Activated CD8-positive, alpha-beta T cell treated with anti-CD3 and anti-CD28 coated beads, Interleukin-2, amount 10 ng/mL, durations not matched to agents 7 days and 5 days (primary cell): ENCODE data around the gene PYGO2. TPM values are rescaled to one million over a fixed set of nuclear protein-coding genes. Genes with fewer than 3 reads are reported as not detected.

ENCODE experiments used
- ATAC-seq: fragments of 150-1000 bp; cut with Tn5 transposase; one replicate; pipeline ENCODE4 v1.10.0; 2021; ENCODE audit warnings: moderate library complexity
- CTCF ChIA-PET: fragments of 350-600 bp; sonication (Branson Sonifier 250); formaldehyde crosslinking; loops from one replicate; lab custom pipeline; 2021; ENCODE audit warnings: antibody characterized with exemption; lab: Charles Lee
- POLR2A ChIA-PET: fragments of 350-600 bp; sonication (Branson Sonifier 250); formaldehyde crosslinking; loops from one replicate; lab custom pipeline; 2021; ENCODE audit warnings: antibody characterized with exemption; lab: Charles Lee
- DNase-seq: peaks from one replicate; pipeline ENCODE4 v3.0.0-alpha.2; 2020
- H3K27ac Mint-ChIP-seq: one replicate; pipeline ENCODE4 v1.8.0; 2021; ENCODE audit warnings: mild to moderate bottlenecking, mixed read lengths
- H3K27me3 Mint-ChIP-seq: one replicate; pipeline ENCODE4 v1.8.0; 2021; ENCODE audit warnings: low read depth, mixed read lengths
- H3K36me3 Mint-ChIP-seq: one replicate; pipeline ENCODE4 v1.8.0; 2021; ENCODE audit warnings: low read depth, mixed read lengths
- H3K4me1 Mint-ChIP-seq: one replicate; pipeline ENCODE4 v1.8.0; 2021; ENCODE audit warnings: low read depth, mixed read lengths
- H3K4me3 Mint-ChIP-seq: one replicate; pipeline ENCODE4 v1.8.0; 2021; ENCODE audit warnings: mild to moderate bottlenecking, mixed read lengths
- H3K9me3 Mint-ChIP-seq: one replicate; pipeline ENCODE4 v1.8.0; 2022; ENCODE audit warnings: mixed read lengths; ENCODE audit not compliant: insufficient read depth
- total RNA-seq, 2 experiments: library from RNA; stranded (reverse); gene quantifications; one replicate each; pipeline ENCODE4 v1.2.3, GENCODE V29; 2021

PYGO2 gene
- total RNA-seq, 2 experiments from 2014 or later: 40.2 to 43.9 TPM

GRCh38 chr1:154940651-154941194 lies 20.9 kb downstream of the PYGO2 start:
- Mint-ChIP-seq H3K4me3 (no peak overlapping the region), H3K9me3 (no peaks in the 10 kb centered on the region), H3K4me1 (peaks cover 69% of the 10 kb centered on the region), H3K27me3 (no peaks in the 10 kb centered on the region), H3K36me3 (peaks cover 3% of the 10 kb centered on the region), H3K27ac (peak overlapping the region; percentile 91)
- DNase-seq (no peak), ATAC-seq (no peak)
- CTCF ChIA-PET: interaction anchor here (0.9 to 1.6 kb wide), 4 partner anchors 77 to 271 kb away, joined by 3 to 6 read pairs (median 4); partner anchors contain the start of gene ADAM15
- POLR2A ChIA-PET: interaction anchor here (0.5 to 7.8 kb wide), 4 partner anchors 7 to 720 kb away, joined by 4 to 77 read pairs (median 6); partner anchors contain the start of genes CKS1B and PBXIP1

GRCh38 chr1:154940213-154940560 lies 21.4 kb downstream of the PYGO2 start:
- peaks cover 74% of the 10 kb centered on the region for H3K4me1 Mint-ChIP-seq
- no peaks in the 10 kb centered on the region for H3K27me3 Mint-ChIP-seq
- H3K4me3 Mint-ChIP-seq: no peak overlapping the region
- peak overlapping the region; percentile 91 for H3K27ac Mint-ChIP-seq
- peaks cover 3% of the 10 kb centered on the region for H3K36me3 Mint-ChIP-seq
- ChIA-PET POLR2A (interaction anchor here (0.5 to 7.8 kb wide), 4 partner anchors 8 to 41 kb away, joined by 3 to 77 read pairs (median 6); partner anchors contain the start of genes CKS1B and PBXIP1), CTCF (interaction anchor here (0.9 to 1.6 kb wide), 4 partner anchors 78 to 271 kb away, joined by 3 to 6 read pairs (median 4); partner anchors contain the start of gene ADAM15)
- H3K9me3 Mint-ChIP-seq: no peaks in the 10 kb centered on the region
- no peak for DNase-seq
- ATAC-seq: no peak

GRCh38 chr1:154938604-154939399 lies 22.8 kb downstream of the PYGO2 start:
- no peaks in the 10 kb centered on the region for H3K27me3 Mint-ChIP-seq
- no peaks in the 10 kb centered on the region for H3K9me3 Mint-ChIP-seq
- H3K36me3 Mint-ChIP-seq: peaks cover 6% of the 10 kb centered on the region
- ATAC-seq: no peak
- peak overlapping the region; percentile 83 for H3K27ac Mint-ChIP-seq
- H3K4me3 Mint-ChIP-seq: peak overlapping the region; percentile 95
- POLR2A ChIA-PET: interaction anchor here (0.6 to 7.8 kb wide), 2 partner anchors 15 to 48 kb away, joined by 3 to 77 read pairs; partner anchors contain the start of gene PBXIP1
- no peak for DNase-seq
- CTCF ChIA-PET: interaction anchor here (0.8 to 3.7 kb wide), 5 partner anchors 70 to 379 kb away, joined by 3 to 24 read pairs (median 3); no protein-coding TSS in a partner anchor
- H3K4me1 Mint-ChIP-seq: peaks cover 76% of the 10 kb centered on the region

GRCh38 chr1:154937988-154938386 lies 23.6 kb downstream of the PYGO2 start:
- no peak for ATAC-seq
- Mint-ChIP-seq H3K9me3 (no peaks in the 10 kb centered on the region), H3K27ac (peak overlapping the region; percentile 96), H3K4me1 (peaks cover 70% of the 10 kb centered on the region), H3K4me3 (peak overlapping the region; percentile 95), H3K36me3 (peaks cover 6% of the 10 kb centered on the region), H3K27me3 (no peaks in the 10 kb centered on the region)
- no peak for DNase-seq
- CTCF ChIA-PET: interaction anchor here (0.8 to 3.7 kb wide), 5 partner anchors 69 to 378 kb away, joined by 3 to 24 read pairs (median 3); no protein-coding TSS in a partner anchor
- POLR2A ChIA-PET: interaction anchor here (0.7 to 7.8 kb wide), 3 partner anchors 10 to 123 kb away, joined by 3 to 77 read pairs (median 3); partner anchors contain the start of gene PBXIP1

GRCh38 chr1:154937085-154937987 lies 24.2 kb downstream of the PYGO2 start:
- ATAC-seq: peak; percentile 74
- H3K36me3 Mint-ChIP-seq: peaks cover 6% of the 10 kb centered on the region
- CTCF ChIA-PET: interaction anchor here (0.8 to 3.7 kb wide), 16 partner anchors 12 to 602 kb away, joined by 3 to 24 read pairs (median 4); partner anchors contain the start of genes ADAM15 and CHRNB2

GRCh38 chr1:154936555-154937084 lies 25.0 kb downstream of the PYGO2 start, which contains the start of gene PMVK:
PMVK (minus strand) TSS chr1:154936719; CDS start chr1:154936685, 34 bp downstream.
- peak within 1 kb of the TSS; percentile 95 for H3K4me3 Mint-ChIP-seq
- ChIA-PET POLR2A (interaction anchor here (0.5 to 7.8 kb wide), 21 partner anchors 9 to 381 kb away, joined by 3 to 77 read pairs (median 4); partner anchors contain the start of genes CKS1B, LENEP, PBXIP1 and PYGO2), CTCF (interaction anchor here (0.5 to 3.7 kb wide), 19 partner anchors 11 to 959 kb away, joined by 3 to 24 read pairs (median 5); partner anchors contain the start of genes ADAM15, CHRNB2 and LENEP)
- H3K4me1 Mint-ChIP-seq: peaks cover 56% of the 10 kb centered on the region
- H3K27me3 Mint-ChIP-seq: no peaks in the 10 kb centered on the region
- peaks cover 6% of the 10 kb centered on the region for H3K36me3 Mint-ChIP-seq
- ATAC-seq (peak; percentile 86), DNase-seq (peak; percentile 98)
- peak within 1 kb of the TSS; percentile 96 for H3K27ac Mint-ChIP-seq
- no peaks in the 10 kb centered on the region for H3K9me3 Mint-ChIP-seq

More at GRCh38 chr1:154937085-154937987, 24.2 kb downstream of the PYGO2 start:
- peak overlapping the region; percentile 96 for H3K27ac Mint-ChIP-seq
- DNase-seq: peak; percentile 93
- POLR2A ChIA-PET: interaction anchor here (0.7 to 7.8 kb wide), 14 partner anchors 8 to 382 kb away, joined by 3 to 77 read pairs (median 4); partner anchors contain the start of genes CKS1B and PBXIP1
- H3K9me3 Mint-ChIP-seq: no peaks in the 10 kb centered on the region
- peak overlapping the region; percentile 95 for H3K4me3 Mint-ChIP-seq
- H3K4me1 Mint-ChIP-seq: peaks cover 64% of the 10 kb centered on the region
- no peaks in the 10 kb centered on the region for H3K27me3 Mint-ChIP-seq

- peaks cover 50% of the 10 kb centered on the region for H3K4me1 Mint-ChIP-seq
- POLR2A ChIA-PET: interaction anchor here (0.5 to 7.8 kb wide), 21 partner anchors 9 to 380 kb away, joined by 3 to 77 read pairs (median 4); partner anchors contain the start of genes CKS1B, LENEP, PBXIP1 and PYGO2
Observed at GRCh38 chr1:154935749-154936554, 25.6 kb downstream of the PYGO2 start.

GRCh38 chr1:154934358-154934948 lies 27.1 kb downstream of the PYGO2 start:
- DNase-seq: no peak
- H3K27ac Mint-ChIP-seq: no peak overlapping the region
- H3K4me3 Mint-ChIP-seq: no peak overlapping the region
- no peak for ATAC-seq
- ChIA-PET POLR2A (interaction anchor here (7.8 kb wide), 1 partner anchor 19 kb away, joined by 77 read pairs; the partner anchor contains the start of gene PBXIP1), CTCF (interaction anchor here (1.7 kb wide), 1 partner anchor 375 kb away, joined by 5 read pairs; no protein-coding TSS in a partner anchor)
- H3K4me1 Mint-ChIP-seq: peaks cover 38% of the 10 kb centered on the region
- peaks cover 15% of the 10 kb centered on the region for H3K36me3 Mint-ChIP-seq
- H3K27me3 Mint-ChIP-seq: no peaks in the 10 kb centered on the region
- H3K9me3 Mint-ChIP-seq: no peaks in the 10 kb centered on the region

More at GRCh38 chr1:154935749-154936554, 25.6 kb downstream of the PYGO2 start:
- DNase-seq (no peak), ATAC-seq (no peak)
- Mint-ChIP-seq H3K27ac (peak overlapping the region; percentile 96), H3K27me3 (no peaks in the 10 kb centered on the region), H3K4me3 (peak overlapping the region; percentile 95), H3K36me3 (peaks cover 8% of the 10 kb centered on the region), H3K9me3 (no peaks in the 10 kb centered on the region)
- CTCF ChIA-PET: interaction anchor here (0.5 to 3.7 kb wide), 19 partner anchors 10 to 959 kb away, joined by 3 to 24 read pairs (median 5); partner anchors contain the start of genes ADAM15, CHRNB2 and LENEP

GRCh38 chr1:154931940-154932487 lies 29.6 kb downstream of the PYGO2 start:
- no peak overlapping the region for H3K27ac Mint-ChIP-seq
- no peaks in the 10 kb centered on the region for H3K27me3 Mint-ChIP-seq
- peaks cover 32% of the 10 kb centered on the region for H3K36me3 Mint-ChIP-seq
- ATAC-seq: no peak
- H3K4me1 Mint-ChIP-seq: peaks cover 21% of the 10 kb centered on the region
- CTCF ChIA-PET: interaction anchor here (0.8 to 1.5 kb wide), 2 partner anchors 20 to 262 kb away, joined by 3 read pairs; no protein-coding TSS in a partner anchor
- no peak overlapping the region for H3K4me3 Mint-ChIP-seq
- POLR2A ChIA-PET: no interaction called here
- no peaks in the 10 kb centered on the region for H3K9me3 Mint-ChIP-seq
- no peak for DNase-seq
